MM.1S (cell line): ENCODE data around the gene MEGF10.

Experiments used
- DNase-seq: peaks from one replicate; pipeline ENCODE4 v3.0.0-alpha.2; 2015
- H2AFZ ChIP-seq: fragments of 300-600 bp; sonication (generic); 2 replicates; pipeline ENCODE4 v1.6.0; 2016; ENCODE audit warnings: antibody characterized with exemption, low read length
- H3F3A ChIP-seq: fragments of 300-600 bp; sonication (generic); 2 replicates; pipeline ENCODE4 v1.6.1; 2016; ENCODE audit warnings: mild to moderate bottlenecking, antibody characterized with exemption, low read length, moderate library complexity, mixed read lengths; ENCODE audit not compliant: insufficient read depth
- H3K27ac ChIP-seq: fragments of 300-600 bp; sonication (generic); 2 replicates; pipeline ENCODE4 v1.5.1; 2016; ENCODE audit warnings: mild to moderate bottlenecking, low read length
- H3K27me3 ChIP-seq: fragments of 300-600 bp; sonication (generic); replicated peaks from 2 replicates; pipeline ENCODE4 v1.6.0; 2016; ENCODE audit warnings: low read length; ENCODE audit not compliant: insufficient read depth
- H3K36me3 ChIP-seq: fragments of 300-600 bp; sonication (generic); replicated peaks from 2 replicates; pipeline ENCODE4 v1.6.1; 2016; ENCODE audit warnings: mild to moderate bottlenecking, low read length, mixed read lengths; ENCODE audit not compliant: insufficient read depth
- H3K4me1 ChIP-seq: fragments of 300-600 bp; sonication (generic); 2 replicates; pipeline ENCODE4 v1.6.1; 2016; ENCODE audit warnings: low read length, mixed read lengths
- H3K4me2 ChIP-seq: fragments of 300-600 bp; sonication (generic); 2 replicates; pipeline ENCODE4 v1.6.0; 2016; ENCODE audit warnings: low read depth, low read length
- H3K4me3 ChIP-seq: fragments of 300-600 bp; sonication (generic); 2 replicates; pipeline ENCODE4 v1.5.1; 2016; ENCODE audit warnings: low read length, mixed read lengths
- H3K79me2 ChIP-seq: fragments of 300-600 bp; sonication (generic); 2 replicates; pipeline ENCODE4 v1.6.1; 2016; ENCODE audit warnings: mixed run types, low read length, mixed read lengths
- H3K9ac ChIP-seq: fragments of 300-600 bp; sonication (generic); 2 replicates; pipeline ENCODE4 v1.6.1; 2016; ENCODE audit warnings: low read length, mixed read lengths
- H3K9me2 ChIP-seq: fragments of 300-600 bp; sonication (generic); replicated peaks from 2 replicates; pipeline ENCODE4 v1.6.1; 2016; ENCODE audit warnings: mild to moderate bottlenecking, low read length, mixed read lengths; ENCODE audit not compliant: insufficient read depth
- H3K9me3 ChIP-seq: fragments of 300-600 bp; sonication (generic); replicated peaks from 2 replicates; pipeline ENCODE4 v1.6.1; 2016; ENCODE audit warnings: mild to moderate bottlenecking, low read length, mixed read lengths; ENCODE audit not compliant: insufficient read depth
- H4K20me1 ChIP-seq: fragments of 300-600 bp; sonication (generic); 2 replicates; pipeline ENCODE4 v1.6.1; 2016; ENCODE audit warnings: mild to moderate bottlenecking, low read length, moderate library complexity, mixed read lengths; ENCODE audit not compliant: insufficient read depth
- CTCF ChIP-seq: fragments of 300-600 bp; sonication (generic); IDR thresholded peaks from 2 replicates; pipeline ENCODE4 v1.5.1; 2016; ENCODE audit warnings: antibody characterized with exemption, low read length, mixed read lengths
- EZH2 ChIP-seq: fragments of 300-600 bp; sonication (generic); optimal IDR thresholded peaks from 2 replicates; pipeline ENCODE3; 2017; ENCODE audit warnings: low read depth, mild to moderate bottlenecking, antibody characterized with exemption, low read length, mixed read lengths
- EZH2phosphoT487 ChIP-seq: fragments of 300-600 bp; sonication (generic); IDR thresholded peaks from 2 replicates; pipeline ENCODE4 v1.6.1; 2018; ENCODE audit warnings: antibody characterized with exemption, low read length

MEGF10 gene

DNA sequence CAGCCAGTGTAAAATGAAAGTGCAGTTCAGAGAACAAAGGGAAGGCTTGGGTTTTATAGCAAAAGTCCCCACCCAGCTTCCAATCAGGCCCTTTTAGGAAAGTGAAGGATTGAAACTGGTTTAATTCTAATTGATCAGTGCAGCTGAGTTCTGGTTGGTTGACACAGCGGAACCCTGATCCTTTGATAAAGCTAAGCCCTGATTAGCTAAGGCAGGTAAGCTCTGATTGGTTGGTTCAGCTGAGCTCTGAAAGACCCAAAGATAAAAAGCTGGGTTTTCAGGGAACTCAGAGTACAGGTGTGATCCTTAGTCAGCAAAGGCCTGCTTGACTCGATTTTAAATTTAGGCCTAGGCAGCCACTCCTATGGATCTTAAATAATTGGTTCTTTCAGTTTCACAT, 156.0 kb downstream of the MEGF10 start:
- Histone ChIP-seq H3K9me3 (no peaks in the 10 kb centered on the region), H2AFZ (peak overlapping the region; percentile 2; the same call in 1 of the 2 replicates)

DNA sequence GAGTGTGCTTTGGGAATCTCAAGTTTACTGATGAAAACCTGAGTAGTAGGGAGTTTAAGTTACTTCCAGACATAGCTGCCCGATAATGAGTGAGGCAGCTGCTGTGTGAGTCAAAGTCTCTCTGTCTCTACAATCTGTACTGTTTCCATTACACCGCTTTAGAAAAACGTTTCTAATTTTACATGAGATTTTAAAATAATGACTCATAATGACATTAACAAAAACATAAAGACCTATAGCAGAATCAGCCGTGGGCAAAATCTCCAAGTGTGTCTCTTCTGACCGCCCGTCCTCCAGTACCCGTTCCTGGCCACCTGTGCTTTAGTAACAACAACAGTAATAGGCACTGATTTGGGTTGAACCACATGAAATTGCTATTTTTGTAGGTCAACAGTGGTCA, 157.2 kb downstream of the MEGF10 start:
- DNase-seq, result no peak

More for the DNA sequence above, 156.0 kb downstream of the MEGF10 start:
- TF ChIP-seq CTCF (no peak), EZH2phosphoT487 (no peak), EZH2 (no peak)
- no peak overlapping the region for H3K4me3 ChIP-seq
- no peaks in the 10 kb centered on the region for H3K36me3 ChIP-seq
- H3K9me2 ChIP-seq, result no peaks in the 10 kb centered on the region
- DNase-seq, result peak; percentile 29
- no peak overlapping the region for H3K9ac ChIP-seq
- peaks cover 8% of the 10 kb centered on the region for H3K4me1 ChIP-seq
- no peak overlapping the region; the same call in 1 of the 2 replicates for H3K27ac ChIP-seq
- no peaks in the 10 kb centered on the region for H3F3A ChIP-seq
- H3K27me3 ChIP-seq, result no peaks in the 10 kb centered on the region
- no peaks in the 10 kb centered on the region for H4K20me1 ChIP-seq
- H3K79me2 ChIP-seq, result no peaks in the 10 kb centered on the region
- H3K4me2 ChIP-seq, result peak overlapping the region; percentile 55; the same call in 1 of the 2 replicates

DNA sequence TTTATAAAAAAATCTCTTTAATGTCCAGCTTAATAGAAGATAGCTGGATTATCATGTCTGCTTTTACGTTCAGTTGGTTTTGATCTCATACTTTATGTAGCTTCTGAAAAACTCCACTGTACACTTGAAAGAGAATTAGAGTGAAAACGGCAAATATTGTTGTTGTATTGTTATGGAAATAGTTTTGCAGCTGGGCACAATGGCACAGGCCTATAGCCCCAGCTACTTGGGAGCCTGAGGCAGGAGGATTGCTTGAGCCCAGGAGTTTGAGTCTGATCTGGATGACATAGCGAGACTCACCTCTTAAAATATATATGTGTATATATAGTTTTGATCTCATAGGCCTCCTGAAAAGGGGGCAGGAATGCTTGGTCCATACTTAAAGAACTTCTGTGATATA, 159.4 kb downstream of the MEGF10 start:
- H3K9ac ChIP-seq, result no peak overlapping the region
- H3K4me2 ChIP-seq, result no peak overlapping the region
- no peak overlapping the region for H3K27ac ChIP-seq
- no peaks in the 10 kb centered on the region for H4K20me1 ChIP-seq
- TF ChIP-seq EZH2, result no peak
- no peak for TF ChIP-seq EZH2phosphoT487
- no peak for TF ChIP-seq CTCF
- peaks cover 8% of the 10 kb centered on the region for H3K4me1 ChIP-seq
- H3K4me3 ChIP-seq, result no peak overlapping the region
- DNase-seq, result no peak
- H2AFZ ChIP-seq, result no peak overlapping the region
- no peaks in the 10 kb centered on the region for H3F3A ChIP-seq
- no peaks in the 10 kb centered on the region for H3K9me2 ChIP-seq
- H3K79me2 ChIP-seq, result no peaks in the 10 kb centered on the region
- H3K9me3 ChIP-seq, result no peaks in the 10 kb centered on the region
- H3K27me3 ChIP-seq, result no peaks in the 10 kb centered on the region
- H3K36me3 ChIP-seq, result no peaks in the 10 kb centered on the region

More for the DNA sequence above, 157.2 kb downstream of the MEGF10 start:
- H3F3A ChIP-seq, result no peaks in the 10 kb centered on the region
- no peaks in the 10 kb centered on the region for H3K9me2 ChIP-seq
- no peak overlapping the region for H3K4me2 ChIP-seq
- H3K79me2 ChIP-seq, result no peaks in the 10 kb centered on the region
- H2AFZ ChIP-seq, result no peak overlapping the region
- H3K9ac ChIP-seq, result no peak overlapping the region
- peaks cover 8% of the 10 kb centered on the region for H3K4me1 ChIP-seq
- no peak for TF ChIP-seq EZH2
- no peak for TF ChIP-seq EZH2phosphoT487
- TF ChIP-seq CTCF, result no peak
- no peaks in the 10 kb centered on the region for H3K27me3 ChIP-seq
- H3K36me3 ChIP-seq, result no peaks in the 10 kb centered on the region
- no peak overlapping the region for H3K4me3 ChIP-seq
- H3K27ac ChIP-seq, result no peak overlapping the region
- no peaks in the 10 kb centered on the region for H3K9me3 ChIP-seq
- H4K20me1 ChIP-seq, result no peaks in the 10 kb centered on the region
